ENCODE results near the gene SFRP5. TPM values are rescaled to one million over a fixed set of nuclear protein-coding genes. Genes with fewer than 3 reads are reported as not detected.
A peak's percentile ranks its signal among the peaks of the same experiment; 100 is the strongest.

SFRP5 gene
- total and polyA plus RNA-seq, 4 donors = 3.6 to 15.1 (median 6.5) TPM

DNA sequence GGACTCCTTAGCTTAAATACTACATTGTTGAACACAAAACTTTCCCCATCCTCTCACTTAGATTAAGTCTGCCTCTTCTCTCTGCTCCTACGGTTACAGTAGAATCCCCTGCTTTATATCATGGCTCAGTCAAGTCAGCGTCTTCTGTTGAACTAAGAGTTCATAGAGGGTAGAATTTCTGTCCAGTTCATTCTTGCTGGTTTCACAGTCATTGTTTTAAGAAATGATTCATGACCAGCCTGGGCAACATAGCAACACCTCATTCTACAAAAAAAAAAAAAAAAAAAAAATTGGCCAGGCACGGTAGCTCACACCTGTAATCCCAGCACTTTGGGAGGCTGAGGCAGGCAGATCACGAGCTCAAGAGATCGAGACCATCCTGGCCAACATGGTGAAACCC, 38.5 kb downstream of the SFRP5 start:
- no peaks in the 10 kb centered on the region for H3K36me3 ChIP-seq (ENCODE audit: control insufficient read depth in 4 of 4, insufficient read depth in 3 of 4, low read depth in 1 of 4, low read length in 3 of 4)
- no peak for DNase-seq (ENCODE audit: low spot score)
- H3K27ac ChIP-seq (ENCODE audit: low read depth in 1 of 2, low read length in 2 of 2) = no peak overlapping the region
- TF ChIP-seq RAD21 (IDR thresholded peaks at IDR 0.05) = no peak
- TF ChIP-seq SP1 (IDR thresholded peaks at IDR 0.05) = no peak
- TF ChIP-seq NR2F2 (IDR thresholded peaks at IDR 0.05) = no peak
- no peaks in the 10 kb centered on the region for H3K27me3 ChIP-seq (ENCODE audit: control insufficient read depth in 4 of 4, insufficient read depth in 4 of 4, low read length in 3 of 4)
- H3K4me1 ChIP-seq (ENCODE audit: control insufficient read depth in 4 of 4, insufficient read depth in 4 of 4, low read length in 3 of 4) = peaks cover 3 to 12% (median 7%) of the 10 kb centered on the region in 4 donors
- H3K4me3 ChIP-seq (ENCODE audit: low read depth in 1 of 3, low read length in 3 of 3) = no peak overlapping the region
- 81% methylated on average over 5 of the region's 5 CpGs for WGBS
- no peaks in the 10 kb centered on the region for H3K9me3 ChIP-seq (ENCODE audit: control insufficient read depth in 4 of 4, low read length in 3 of 4)
- no peak overlapping the region for H3K9ac ChIP-seq (ENCODE audit: low read depth in 1 of 2, low read length in 2 of 2)

DNA sequence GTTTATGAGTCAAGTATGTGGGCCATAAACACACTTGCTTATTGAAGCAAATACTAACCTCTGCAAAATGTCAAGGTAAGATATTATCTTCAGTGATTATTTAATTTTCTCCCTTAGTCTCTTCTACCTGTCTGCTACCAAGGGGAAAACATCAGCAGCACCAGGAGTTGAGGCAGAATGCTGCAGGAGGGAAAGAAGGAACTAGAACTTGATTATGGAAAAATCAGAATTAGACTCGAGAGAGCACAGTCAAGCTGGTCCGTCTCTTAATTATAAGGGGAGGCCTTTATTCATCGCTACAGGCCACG, 39.8 kb downstream of the SFRP5 start:
- Histone ChIP-seq H3K36me3 (ENCODE audit: control insufficient read depth in 4 of 4, insufficient read depth in 3 of 4, low read depth in 1 of 4, low read length in 3 of 4) (no peaks in the 10 kb centered on the region), H3K4me3 (ENCODE audit: low read depth in 1 of 3, low read length in 3 of 3) (no peak overlapping the region), H3K9ac (ENCODE audit: low read depth in 1 of 2, low read length in 2 of 2) (no peak overlapping the region), H3K27ac (ENCODE audit: low read depth in 1 of 2, low read length in 2 of 2) (no peak overlapping the region), H3K27me3 (ENCODE audit: control insufficient read depth in 4 of 4, insufficient read depth in 4 of 4, low read length in 3 of 4) (no peaks in the 10 kb centered on the region), H3K4me1 (ENCODE audit: control insufficient read depth in 4 of 4, insufficient read depth in 4 of 4, low read length in 3 of 4) (peaks cover 0 to 5% (median 2%) of the 10 kb centered on the region in 4 donors), H3K9me3 (ENCODE audit: control insufficient read depth in 4 of 4, low read length in 3 of 4) (no peaks in the 10 kb centered on the region)
- WGBS = 70% methylated on average over 4 of the region's 4 CpGs
- TF ChIP-seq HNF4A (conservative IDR thresholded peaks at IDR 0.05) (no peak), RAD21 (IDR thresholded peaks at IDR 0.05) (peak in 1 of 2 donors; percentile 23)
- DNase-seq (ENCODE audit: low spot score) = no peak

DNA sequence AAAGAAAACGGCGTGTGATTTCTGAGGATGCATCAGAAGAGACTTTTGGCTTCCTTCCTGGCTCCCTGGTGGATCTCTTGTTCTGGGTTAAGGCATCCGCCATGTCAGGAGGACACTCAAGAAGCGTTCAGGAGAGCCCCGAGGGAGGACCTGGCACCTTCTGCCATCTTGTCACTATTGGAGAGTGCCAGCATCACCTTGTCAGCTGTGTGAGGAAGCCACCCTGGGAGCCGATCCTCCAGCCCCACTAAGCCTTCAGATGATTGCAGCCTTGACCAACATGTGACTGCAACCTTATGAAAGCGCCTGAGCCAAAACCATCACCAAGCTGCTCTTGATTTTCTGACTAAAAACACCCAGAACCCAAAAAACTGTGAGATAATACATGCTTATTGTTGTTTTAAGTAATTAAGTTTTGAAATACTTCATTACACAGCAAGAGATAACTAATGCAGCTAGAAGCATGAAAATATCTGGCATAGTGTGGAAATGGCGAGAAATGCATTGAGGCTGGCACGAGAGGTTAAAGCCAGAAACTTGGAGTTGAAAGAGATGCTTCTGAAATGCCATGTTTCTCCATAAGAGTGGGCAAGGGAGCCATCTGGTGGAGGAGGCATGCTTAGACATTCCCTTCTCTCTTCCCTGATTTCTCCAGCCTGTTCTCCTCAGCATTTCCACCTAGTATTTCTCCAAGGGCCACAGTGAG, 40.3 kb downstream of the SFRP5 start:
- Histone ChIP-seq H3K9me3 (ENCODE audit: control insufficient read depth in 4 of 4, low read length in 3 of 4) (no peaks in the 10 kb centered on the region), H3K27ac (ENCODE audit: low read depth in 1 of 2, low read length in 2 of 2) (no peak overlapping the region), H3K36me3 (ENCODE audit: control insufficient read depth in 4 of 4, insufficient read depth in 3 of 4, low read depth in 1 of 4, low read length in 3 of 4) (no peaks in the 10 kb centered on the region), H3K27me3 (ENCODE audit: control insufficient read depth in 4 of 4, insufficient read depth in 4 of 4, low read length in 3 of 4) (no peaks in the 10 kb centered on the region), H3K4me3 (ENCODE audit: low read depth in 1 of 3, low read length in 3 of 3) (no peak overlapping the region), H3K9ac (ENCODE audit: low read depth in 1 of 2, low read length in 2 of 2) (no peak overlapping the region), H3K4me1 (ENCODE audit: control insufficient read depth in 4 of 4, insufficient read depth in 4 of 4, low read length in 3 of 4) (peaks cover 0 to 6% (median 2%) of the 10 kb centered on the region in 4 donors)
- peak; percentile 69 for DNase-seq (ENCODE audit: low spot score)
- TF ChIP-seq RAD21 (IDR thresholded peaks at IDR 0.05) (peak; percentile 99 to 100), JUND (IDR thresholded peaks at IDR 0.05) (no peak)
- TF ChIP-seq, protein P1, sequence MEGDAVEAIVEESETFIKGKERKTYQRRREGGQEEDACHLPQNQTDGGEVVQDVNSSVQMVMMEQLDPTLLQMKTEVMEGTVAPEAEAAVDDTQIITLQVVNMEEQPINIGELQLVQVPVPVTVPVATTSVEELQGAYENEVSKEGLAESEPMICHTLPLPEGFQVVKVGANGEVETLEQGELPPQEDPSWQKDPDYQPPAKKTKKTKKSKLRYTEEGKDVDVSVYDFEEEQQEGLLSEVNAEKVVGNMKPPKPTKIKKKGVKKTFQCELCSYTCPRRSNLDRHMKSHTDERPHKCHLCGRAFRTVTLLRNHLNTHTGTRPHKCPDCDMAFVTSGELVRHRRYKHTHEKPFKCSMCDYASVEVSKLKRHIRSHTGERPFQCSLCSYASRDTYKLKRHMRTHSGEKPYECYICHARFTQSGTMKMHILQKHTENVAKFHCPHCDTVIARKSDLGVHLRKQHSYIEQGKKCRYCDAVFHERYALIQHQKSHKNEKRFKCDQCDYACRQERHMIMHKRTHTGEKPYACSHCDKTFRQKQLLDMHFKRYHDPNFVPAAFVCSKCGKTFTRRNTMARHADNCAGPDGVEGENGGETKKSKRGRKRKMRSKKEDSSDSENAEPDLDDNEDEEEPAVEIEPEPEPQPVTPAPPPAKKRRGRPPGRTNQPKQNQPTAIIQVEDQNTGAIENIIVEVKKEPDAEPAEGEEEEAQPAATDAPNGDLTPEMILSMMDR (IDR thresholded peaks at IDR 0.05; ENCODE audit: low read depth, low read length, missing input control) = peak; percentile 94
- TF ChIP-seq, protein P2, sequence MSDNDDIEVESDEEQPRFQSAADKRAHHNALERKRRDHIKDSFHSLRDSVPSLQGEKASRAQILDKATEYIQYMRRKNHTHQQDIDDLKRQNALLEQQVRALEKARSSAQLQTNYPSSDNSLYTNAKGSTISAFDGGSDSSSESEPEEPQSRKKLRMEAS (IDR thresholded peaks at IDR 0.05) = no peak
- 61% methylated on average over 9 of the region's 9 CpGs for WGBS

DNA sequence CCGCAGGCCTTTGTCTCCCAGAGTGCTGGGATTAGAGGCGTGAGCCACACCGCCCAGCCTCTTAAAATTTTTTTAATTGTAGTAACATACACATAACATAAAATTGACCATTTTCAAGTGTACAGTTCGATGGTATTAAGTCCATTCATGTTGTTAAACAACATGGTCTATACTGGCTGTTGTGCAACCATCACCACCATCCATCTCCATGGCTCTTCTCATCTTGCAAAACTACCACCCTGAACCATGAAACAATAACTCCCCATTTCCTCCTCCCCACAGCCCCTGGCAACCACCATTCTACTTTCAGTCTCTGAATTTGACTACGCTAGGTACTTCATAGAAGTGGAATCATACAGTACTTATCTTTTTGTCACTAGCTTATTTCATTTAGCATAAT, 42.8 kb downstream of the SFRP5 start:
- Histone ChIP-seq H3K4me1 (ENCODE audit: control insufficient read depth in 4 of 4, insufficient read depth in 4 of 4, low read length in 3 of 4) (peaks cover 0 to 5% (median 2%) of the 10 kb centered on the region in 4 donors), H3K4me3 (ENCODE audit: low read depth in 1 of 3, low read length in 3 of 3) (no peak overlapping the region), H3K9ac (ENCODE audit: low read depth in 1 of 2, low read length in 2 of 2) (no peak overlapping the region), H3K36me3 (ENCODE audit: control insufficient read depth in 4 of 4, insufficient read depth in 3 of 4, low read depth in 1 of 4, low read length in 3 of 4) (no peaks in the 10 kb centered on the region), H3K9me3 (ENCODE audit: control insufficient read depth in 4 of 4, low read length in 3 of 4) (no peaks in the 10 kb centered on the region), H3K27ac (ENCODE audit: low read depth in 1 of 2, low read length in 2 of 2) (no peak overlapping the region), H3K27me3 (ENCODE audit: control insufficient read depth in 4 of 4, insufficient read depth in 4 of 4, low read length in 3 of 4) (no peaks in the 10 kb centered on the region)
- DNase-seq (ENCODE audit: low spot score) = no peak
- WGBS = 93% methylated on average over 5 of the region's 5 CpGs
- TF ChIP-seq TAF1 (conservative IDR thresholded peaks at IDR 0.05) (no peak), HNF4A (conservative IDR thresholded peaks at IDR 0.05) (no peak), HNF4G (IDR thresholded peaks at IDR 0.05) (no peak), EGR1 (IDR thresholded peaks at IDR 0.05; ENCODE audit: low read depth in 2 of 2) (no peak), SP1 (IDR thresholded peaks at IDR 0.05) (no peak), FOXA2 (IDR thresholded peaks at IDR 0.05) (no peak), RXRA (IDR thresholded peaks at IDR 0.05) (no peak), JUND (IDR thresholded peaks at IDR 0.05) (no peak), NR2F2 (IDR thresholded peaks at IDR 0.05) (no peak)
- TF ChIP-seq, protein P3, sequence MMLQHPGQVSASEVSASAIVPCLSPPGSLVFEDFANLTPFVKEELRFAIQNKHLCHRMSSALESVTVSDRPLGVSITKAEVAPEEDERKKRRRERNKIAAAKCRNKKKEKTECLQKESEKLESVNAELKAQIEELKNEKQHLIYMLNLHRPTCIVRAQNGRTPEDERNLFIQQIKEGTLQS (IDR thresholded peaks at IDR 0.05) = no peak
- TF ChIP-seq, protein P2 (IDR thresholded peaks at IDR 0.05) = no peak
- TF ChIP-seq, protein P4, sequence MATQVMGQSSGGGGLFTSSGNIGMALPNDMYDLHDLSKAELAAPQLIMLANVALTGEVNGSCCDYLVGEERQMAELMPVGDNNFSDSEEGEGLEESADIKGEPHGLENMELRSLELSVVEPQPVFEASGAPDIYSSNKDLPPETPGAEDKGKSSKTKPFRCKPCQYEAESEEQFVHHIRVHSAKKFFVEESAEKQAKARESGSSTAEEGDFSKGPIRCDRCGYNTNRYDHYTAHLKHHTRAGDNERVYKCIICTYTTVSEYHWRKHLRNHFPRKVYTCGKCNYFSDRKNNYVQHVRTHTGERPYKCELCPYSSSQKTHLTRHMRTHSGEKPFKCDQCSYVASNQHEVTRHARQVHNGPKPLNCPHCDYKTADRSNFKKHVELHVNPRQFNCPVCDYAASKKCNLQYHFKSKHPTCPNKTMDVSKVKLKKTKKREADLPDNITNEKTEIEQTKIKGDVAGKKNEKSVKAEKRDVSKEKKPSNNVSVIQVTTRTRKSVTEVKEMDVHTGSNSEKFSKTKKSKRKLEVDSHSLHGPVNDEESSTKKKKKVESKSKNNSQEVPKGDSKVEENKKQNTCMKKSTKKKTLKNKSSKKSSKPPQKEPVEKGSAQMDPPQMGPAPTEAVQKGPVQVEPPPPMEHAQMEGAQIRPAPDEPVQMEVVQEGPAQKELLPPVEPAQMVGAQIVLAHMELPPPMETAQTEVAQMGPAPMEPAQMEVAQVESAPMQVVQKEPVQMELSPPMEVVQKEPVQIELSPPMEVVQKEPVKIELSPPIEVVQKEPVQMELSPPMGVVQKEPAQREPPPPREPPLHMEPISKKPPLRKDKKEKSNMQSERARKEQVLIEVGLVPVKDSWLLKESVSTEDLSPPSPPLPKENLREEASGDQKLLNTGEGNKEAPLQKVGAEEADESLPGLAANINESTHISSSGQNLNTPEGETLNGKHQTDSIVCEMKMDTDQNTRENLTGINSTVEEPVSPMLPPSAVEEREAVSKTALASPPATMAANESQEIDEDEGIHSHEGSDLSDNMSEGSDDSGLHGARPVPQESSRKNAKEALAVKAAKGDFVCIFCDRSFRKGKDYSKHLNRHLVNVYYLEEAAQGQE (IDR thresholded peaks at IDR 0.05) = no peak
- TF ChIP-seq, protein P5, sequence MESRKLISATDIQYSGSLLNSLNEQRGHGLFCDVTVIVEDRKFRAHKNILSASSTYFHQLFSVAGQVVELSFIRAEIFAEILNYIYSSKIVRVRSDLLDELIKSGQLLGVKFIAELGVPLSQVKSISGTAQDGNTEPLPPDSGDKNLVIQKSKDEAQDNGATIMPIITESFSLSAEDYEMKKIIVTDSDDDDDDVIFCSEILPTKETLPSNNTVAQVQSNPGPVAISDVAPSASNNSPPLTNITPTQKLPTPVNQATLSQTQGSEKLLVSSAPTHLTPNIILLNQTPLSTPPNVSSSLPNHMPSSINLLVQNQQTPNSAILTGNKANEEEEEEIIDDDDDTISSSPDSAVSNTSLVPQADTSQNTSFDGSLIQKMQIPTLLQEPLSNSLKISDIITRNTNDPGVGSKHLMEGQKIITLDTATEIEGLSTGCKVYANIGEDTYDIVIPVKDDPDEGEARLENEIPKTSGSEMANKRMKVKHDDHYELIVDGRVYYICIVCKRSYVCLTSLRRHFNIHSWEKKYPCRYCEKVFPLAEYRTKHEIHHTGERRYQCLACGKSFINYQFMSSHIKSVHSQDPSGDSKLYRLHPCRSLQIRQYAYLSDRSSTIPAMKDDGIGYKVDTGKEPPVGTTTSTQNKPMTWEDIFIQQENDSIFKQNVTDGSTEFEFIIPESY (IDR thresholded peaks at IDR 0.05) = no peak
